Caco-2 (cell line): ENCODE results near the gene RAP1B. TPM values are rescaled to one million over a fixed set of nuclear protein-coding genes. Genes with fewer than 3 reads are reported as not detected.

ENCODE experiments used
- BruUV-seq: library from RNA; stranded (reverse); fragments of 400-500 nt; replicated peaks from 2 replicates; lab custom pipeline; 2021; lab: Mats Ljungman, UMichigan
- CTCF ChIA-PET: fragments of 300-600 bp; sonication (Branson Sonifier 250); formaldehyde crosslinking; loops from one replicate; lab custom pipeline; 2022; ENCODE audit warnings: antibody characterized with exemption; lab: Charles Lee
- POLR2A ChIA-PET: fragments of 300-600 bp; sonication (Branson Sonifier 250); formaldehyde crosslinking; loops from one replicate; lab custom pipeline; 2022; ENCODE audit warnings: antibody characterized with exemption; lab: Charles Lee
- DNase-seq, 2 experiments: peaks; one replicate each; pipeline versions ENCODE4 v3.0.0 to v3.0.0-alpha.2; 2020 to 2022
- H3K27me3 ChIP-seq: replicated peaks from 2 replicates; pipeline ENCODE4 v1.6.0; 2011; ENCODE audit warnings: low read length; ENCODE audit not compliant: control insufficient read depth, insufficient read depth
- H3K36me3 ChIP-seq: 2 replicates; pipeline ENCODE4 v1.5.1; 2011; ENCODE audit warnings: low read length; ENCODE audit not compliant: control insufficient read depth, insufficient read depth
- H3K4me1 ChIP-seq: fragments of 250-450 bp; sonication (Bioruptor Pico); 2 replicates; pipeline ENCODE4 v1.5.1; 2020; ENCODE audit warnings: mild to moderate bottlenecking
- H3K4me3 ChIP-seq: 2 replicates; pipeline ENCODE4 v1.5.1; 2011; ENCODE audit warnings: low read depth, mild to moderate bottlenecking, control low read depth, low read length
- H3K9me3 ChIP-seq: fragments of 250-450 bp; sonication (Bioruptor Pico); 2 replicates; pipeline ENCODE4 v1.5.1; 2020; ENCODE audit warnings: mild to moderate bottlenecking, moderate library complexity
- H3K27ac Mint-ChIP-seq: one replicate; pipeline ENCODE4 v1.8.0; 2022; ENCODE audit warnings: mixed read lengths; ENCODE audit not compliant: unreplicated experiment
- H3K27me3 Mint-ChIP-seq: one replicate; pipeline ENCODE4 v1.8.0; 2022; ENCODE audit warnings: mixed read lengths; ENCODE audit not compliant: insufficient read depth, unreplicated experiment
- H3K36me3 Mint-ChIP-seq: one replicate; pipeline ENCODE4 v1.8.0; 2022; ENCODE audit warnings: mild to moderate bottlenecking, mixed read lengths; ENCODE audit not compliant: insufficient read depth, unreplicated experiment
- H3K4me1 Mint-ChIP-seq: one replicate; pipeline ENCODE4 v1.8.0; 2022; ENCODE audit warnings: low read depth, mixed read lengths; ENCODE audit not compliant: unreplicated experiment
- H3K4me3 Mint-ChIP-seq: one replicate; pipeline ENCODE4 v1.8.0; 2022; ENCODE audit warnings: mild to moderate bottlenecking, moderate library complexity, mixed read lengths; ENCODE audit not compliant: unreplicated experiment
- H3K9me3 Mint-ChIP-seq: one replicate; pipeline ENCODE4 v1.8.0; 2022; ENCODE audit warnings: mixed read lengths; ENCODE audit not compliant: unreplicated experiment
- intact Hi-C: fragments of 100-400 bp; cut with micrococcal nuclease; formaldehyde crosslinking; loops from one replicate; pipeline ENCODE4 v1.10.0; 2022; ENCODE audit not compliant: unreplicated experiment
- total RNA-seq: library from RNA; stranded (reverse); gene quantifications from 2 replicates; pipeline ENCODE4 v1.2.3, GENCODE V29; 2022
- TF ChIP-seq, protein P1 (sequence below), 2 experiments: fragments of 200-600 bp in 1 of 2; IDR thresholded peaks; 1 replicate in 1 of 2; 2 replicates in 1 of 2; pipeline versions ENCODE4 v1.5.1 to v1.8.0; 2011 to 2022; ENCODE audit warnings: antibody characterized with exemption in 1 of 2, control low read depth in 1 of 2, inconsistent platforms in 1 of 2, low read depth in 1 of 2, low read length in 1 of 2, mild to moderate bottlenecking in 1 of 2, moderate library complexity in 1 of 2; ENCODE audit not compliant: insufficient read depth in 1 of 2, severe bottlenecking in 1 of 2, unreplicated experiment in 1 of 2

Gene RAP1B
- total RNA-seq, 1 experiment from 2014 or later, result 216 TPM

GRCh38 chr12:68565391-68565903 is 45.3 kb upstream of the RAP1B start:
- Histone ChIP-seq H3K27me3 (no peaks in the 10 kb centered on the region), H3K4me1 (0 out of 2 replicates have a peak, but pooled peaks cover 7% of the 10 kb centered on the region), H3K36me3 (no peaks in the 10 kb centered on the region), H3K9me3 (no peaks in the 10 kb centered on the region), H3K4me3 (no peak overlapping the region)
- Mint-ChIP-seq H3K4me1 (no peaks in the 10 kb centered on the region), H3K4me3 (no peak overlapping the region), H3K27me3 (no peaks in the 10 kb centered on the region), H3K9me3 (no peaks in the 10 kb centered on the region), H3K36me3 (peaks cover 4% of the 10 kb centered on the region), H3K27ac (no peak overlapping the region)
- no TSS peak for BruUV-seq
- ChIA-PET CTCF (no interaction called here), POLR2A (interaction anchor here (0.5 kb wide), 1 partner anchor 45 kb away, joined by 3 read pairs; the partner anchor contains the start of gene RAP1B)
- peak in 1 of 2 experiments; percentile 10 for DNase-seq
- TF ChIP-seq, protein P1, sequence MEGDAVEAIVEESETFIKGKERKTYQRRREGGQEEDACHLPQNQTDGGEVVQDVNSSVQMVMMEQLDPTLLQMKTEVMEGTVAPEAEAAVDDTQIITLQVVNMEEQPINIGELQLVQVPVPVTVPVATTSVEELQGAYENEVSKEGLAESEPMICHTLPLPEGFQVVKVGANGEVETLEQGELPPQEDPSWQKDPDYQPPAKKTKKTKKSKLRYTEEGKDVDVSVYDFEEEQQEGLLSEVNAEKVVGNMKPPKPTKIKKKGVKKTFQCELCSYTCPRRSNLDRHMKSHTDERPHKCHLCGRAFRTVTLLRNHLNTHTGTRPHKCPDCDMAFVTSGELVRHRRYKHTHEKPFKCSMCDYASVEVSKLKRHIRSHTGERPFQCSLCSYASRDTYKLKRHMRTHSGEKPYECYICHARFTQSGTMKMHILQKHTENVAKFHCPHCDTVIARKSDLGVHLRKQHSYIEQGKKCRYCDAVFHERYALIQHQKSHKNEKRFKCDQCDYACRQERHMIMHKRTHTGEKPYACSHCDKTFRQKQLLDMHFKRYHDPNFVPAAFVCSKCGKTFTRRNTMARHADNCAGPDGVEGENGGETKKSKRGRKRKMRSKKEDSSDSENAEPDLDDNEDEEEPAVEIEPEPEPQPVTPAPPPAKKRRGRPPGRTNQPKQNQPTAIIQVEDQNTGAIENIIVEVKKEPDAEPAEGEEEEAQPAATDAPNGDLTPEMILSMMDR (IDR thresholded peaks at IDR 0.05; ENCODE audit: insufficient read depth in 1 of 2, low read depth in 1 of 2, low read length in 1 of 2, severe bottlenecking in 1 of 2, unreplicated experiment in 1 of 2), result no peak
- intact Hi-C loops, result no loop called here

DNA sequence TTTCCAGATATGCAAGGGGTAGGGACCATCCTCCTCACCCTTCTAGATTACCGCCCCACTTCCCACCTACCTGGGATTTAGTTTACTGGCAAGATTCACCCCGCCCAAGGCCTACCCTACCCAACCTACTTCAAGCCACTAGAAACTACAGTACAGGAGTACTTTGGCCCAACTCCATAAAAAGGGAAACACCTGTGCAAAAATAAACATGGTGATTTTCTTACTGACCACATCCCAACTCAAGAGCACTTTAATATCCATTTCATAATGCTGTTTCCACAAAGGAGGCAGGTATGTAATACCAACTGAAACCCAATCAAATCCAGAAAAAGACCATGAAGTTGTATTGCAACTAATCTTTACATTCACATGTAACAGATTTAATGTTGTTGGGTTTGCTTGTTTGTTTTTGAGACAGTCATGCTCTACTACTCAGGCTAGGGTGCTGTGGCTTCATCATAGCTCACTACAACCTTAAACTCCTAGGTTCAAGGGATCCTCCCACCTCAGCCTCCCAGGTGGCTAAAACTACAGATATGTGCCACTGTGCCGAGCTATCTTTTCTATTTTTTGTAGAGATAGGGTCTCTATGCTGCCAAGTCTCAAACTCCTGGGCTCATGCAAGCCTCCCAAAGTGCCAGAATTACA is 41.7 kb upstream of the RAP1B start:
- H3K9me3 ChIP-seq, result no peaks in the 10 kb centered on the region
- TF ChIP-seq, protein P1 (IDR thresholded peaks at IDR 0.05; ENCODE audit: insufficient read depth in 1 of 2, low read depth in 1 of 2, low read length in 1 of 2, severe bottlenecking in 1 of 2, unreplicated experiment in 1 of 2), result no peak
- no TSS peak for BruUV-seq
- Mint-ChIP-seq H3K4me3 (no peak overlapping the region), H3K4me1 (no peaks in the 10 kb centered on the region), H3K9me3 (no peaks in the 10 kb centered on the region), H3K27me3 (no peaks in the 10 kb centered on the region), H3K27ac (no peak overlapping the region), H3K36me3 (peaks cover 4% of the 10 kb centered on the region)
- POLR2A ChIA-PET, result no interaction called here
- intact Hi-C loops, result no loop called here
- H3K36me3 ChIP-seq, result no peaks in the 10 kb centered on the region
- DNase-seq, result no peak
- no peaks in the 10 kb centered on the region for H3K27me3 ChIP-seq
- H3K4me1 ChIP-seq, result 0 out of 2 replicates have a peak, but pooled peaks cover 7% of the 10 kb centered on the region
- CTCF ChIA-PET, result no interaction called here
- no peak overlapping the region for H3K4me3 ChIP-seq

- Mint-ChIP-seq H3K27ac (no peak overlapping the region), H3K36me3 (peaks cover 4% of the 10 kb centered on the region), H3K4me3 (no peak overlapping the region), H3K27me3 (no peaks in the 10 kb centered on the region), H3K9me3 (no peaks in the 10 kb centered on the region), H3K4me1 (no peaks in the 10 kb centered on the region)
- Histone ChIP-seq H3K27me3 (no peaks in the 10 kb centered on the region), H3K9me3 (no peaks in the 10 kb centered on the region), H3K4me3 (no peak overlapping the region), H3K4me1 (no peaks in the 10 kb centered on the region), H3K36me3 (no peaks in the 10 kb centered on the region)
- intact Hi-C loops, result no loop called here
- CTCF ChIA-PET, result no interaction called here
- no peak for DNase-seq
- POLR2A ChIA-PET, result no interaction called here
- BruUV-seq, result no TSS peak
- TF ChIP-seq, protein P1 (IDR thresholded peaks at IDR 0.05; ENCODE audit: insufficient read depth in 1 of 2, low read depth in 1 of 2, low read length in 1 of 2, severe bottlenecking in 1 of 2, unreplicated experiment in 1 of 2), result no peak
These were observed 38.0 kb upstream of the RAP1B start for GRCh38 chr12:68572661-68573060.
